ENCODE measurements around the gene MAGI3.

DNA sequence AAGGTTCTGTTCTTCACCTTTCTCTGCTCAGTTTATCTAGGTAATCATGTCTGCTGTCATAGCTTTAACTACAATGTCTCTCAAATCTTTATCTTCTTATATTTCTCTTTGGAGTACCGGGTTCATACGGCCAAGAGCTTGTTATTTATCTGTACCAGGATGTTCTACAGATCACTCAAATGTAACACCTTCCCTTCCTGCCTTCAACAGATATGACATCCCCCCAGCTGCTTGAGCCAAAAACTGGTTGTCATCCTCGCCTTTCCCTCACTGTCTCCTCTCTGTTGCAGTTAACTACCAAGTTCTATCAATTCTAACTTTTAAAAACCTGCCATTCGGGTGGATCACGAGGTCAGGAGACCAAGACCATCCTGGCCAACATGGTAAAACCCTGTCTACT, 220.1 kb downstream of the MAGI3 start:
- TF ChIP-seq, protein P1, sequence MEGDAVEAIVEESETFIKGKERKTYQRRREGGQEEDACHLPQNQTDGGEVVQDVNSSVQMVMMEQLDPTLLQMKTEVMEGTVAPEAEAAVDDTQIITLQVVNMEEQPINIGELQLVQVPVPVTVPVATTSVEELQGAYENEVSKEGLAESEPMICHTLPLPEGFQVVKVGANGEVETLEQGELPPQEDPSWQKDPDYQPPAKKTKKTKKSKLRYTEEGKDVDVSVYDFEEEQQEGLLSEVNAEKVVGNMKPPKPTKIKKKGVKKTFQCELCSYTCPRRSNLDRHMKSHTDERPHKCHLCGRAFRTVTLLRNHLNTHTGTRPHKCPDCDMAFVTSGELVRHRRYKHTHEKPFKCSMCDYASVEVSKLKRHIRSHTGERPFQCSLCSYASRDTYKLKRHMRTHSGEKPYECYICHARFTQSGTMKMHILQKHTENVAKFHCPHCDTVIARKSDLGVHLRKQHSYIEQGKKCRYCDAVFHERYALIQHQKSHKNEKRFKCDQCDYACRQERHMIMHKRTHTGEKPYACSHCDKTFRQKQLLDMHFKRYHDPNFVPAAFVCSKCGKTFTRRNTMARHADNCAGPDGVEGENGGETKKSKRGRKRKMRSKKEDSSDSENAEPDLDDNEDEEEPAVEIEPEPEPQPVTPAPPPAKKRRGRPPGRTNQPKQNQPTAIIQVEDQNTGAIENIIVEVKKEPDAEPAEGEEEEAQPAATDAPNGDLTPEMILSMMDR (IDR thresholded peaks at IDR 0.05): no peak
- TF ChIP-seq POLR2A (IDR thresholded peaks at IDR 0.05): no peak
- TF ChIP-seq EP300 (IDR thresholded peaks at IDR 0.05): no peak

Measured in stomach (tissue), 4 donors.